Right atrium auricular region (tissue), 2 donors: ENCODE results near the gene CTPS1. TPM values are rescaled to one million over a fixed set of nuclear protein-coding genes. Genes with fewer than 3 reads are reported as not detected.

ENCODE experiments used
- DNase-seq: peaks from one replicate; pipeline ENCODE4 v3.0.0-alpha.2; 2019; ENCODE audit warnings: low spot score
- H3K27ac ChIP-seq, 2 donors: fragments of 200-600 bp; sonication (generic); 1 replicate in 1 of 2; 2 replicates in 1 of 2; pipeline ENCODE4 v1.5.1; 2016 to 2019
- H3K27me3 ChIP-seq, 2 donors: fragments of 200-600 bp; sonication (generic); one replicate each; pipeline versions ENCODE4 v1.5.1 to v1.6.0; 2017 to 2019
- H3K36me3 ChIP-seq: fragments of 200-600 bp; sonication (generic); one replicate; pipeline ENCODE4 v1.5.1; 2016
- H3K4me1 ChIP-seq, 2 donors: fragments of 200-600 bp; sonication (generic); one replicate each; pipeline versions ENCODE4 v1.5.1 to v1.6.0; 2017 to 2019
- H3K4me3 ChIP-seq, 2 donors: fragments of 200-600 bp; sonication (generic); 1 replicate in 1 of 2; 2 replicates in 1 of 2; pipeline ENCODE4 v1.5.1; 2017 to 2019; ENCODE audit warnings: mild to moderate bottlenecking in 1 of 2, moderate library complexity in 1 of 2
- H3K9me3 ChIP-seq, 2 donors: fragments of 200-600 bp; sonication (generic); one replicate each; pipeline ENCODE4 v1.5.1; 2019
- CTCF ChIP-seq, 2 donors: fragments of 200-600 bp; sonication (generic); IDR thresholded peaks; one replicate each; pipeline ENCODE4 v1.5.1; 2019; ENCODE audit warnings: antibody characterized with exemption in 2 of 2
- total RNA-seq, 2 donors: library from RNA; depleted of rRNA; stranded (reverse); fragments of >200 nt; gene quantifications; one replicate each; pipeline ENCODE4 v1.1.0, GENCODE V29; 2016

CTPS1 gene
- total RNA-seq, 2 donors from 2014 or later, result 8.8 to 15.4 TPM

GRCh38 chr1:40955266-40955665 is 24.2 kb upstream of the CTPS1 start:
- H3K36me3 ChIP-seq, result no peaks in the 10 kb centered on the region
- DNase-seq, result no peak

GRCh38 chr1:40956407-40956806 is 23.1 kb upstream of the CTPS1 start:
- H3K4me1 ChIP-seq, result peaks cover 0 to 6% of the 10 kb centered on the region in 2 donors
- no peak overlapping the region for H3K4me3 ChIP-seq
- no peak for TF ChIP-seq CTCF (IDR thresholded peaks at IDR 0.05)
- no peak for DNase-seq
- no peaks in the 10 kb centered on the region for H3K36me3 ChIP-seq
- H3K27me3 ChIP-seq, result no peaks in the 10 kb centered on the region
- peaks cover 0 to 7% of the 10 kb centered on the region in 2 donors for H3K9me3 ChIP-seq
- no peak overlapping the region for H3K27ac ChIP-seq

More at GRCh38 chr1:40955266-40955665, 24.2 kb upstream of the CTPS1 start:
- Histone ChIP-seq H3K27me3 (no peaks in the 10 kb centered on the region), H3K27ac (no peak overlapping the region), H3K4me3 (no peak overlapping the region), H3K4me1 (peaks cover 0 to 6% of the 10 kb centered on the region in 2 donors), H3K9me3 (peaks cover 0 to 7% of the 10 kb centered on the region in 2 donors)
- TF ChIP-seq CTCF (IDR thresholded peaks at IDR 0.05), result no peak

GRCh38 chr1:40958210-40958609 is 21.3 kb upstream of the CTPS1 start:
- H3K9me3 ChIP-seq, result peaks cover 0 to 7% of the 10 kb centered on the region in 2 donors
- no peaks in the 10 kb centered on the region for H3K4me1 ChIP-seq
- no peak for TF ChIP-seq CTCF (IDR thresholded peaks at IDR 0.05)
- no peaks in the 10 kb centered on the region for H3K36me3 ChIP-seq
- no peak for DNase-seq
- H3K4me3 ChIP-seq, result no peak overlapping the region
- no peaks in the 10 kb centered on the region for H3K27me3 ChIP-seq
- H3K27ac ChIP-seq, result no peak overlapping the region

- H3K27me3 ChIP-seq, result no peaks in the 10 kb centered on the region
Observed at GRCh38 chr1:40965531-40965930, 14.0 kb upstream of the CTPS1 start.

GRCh38 chr1:40966417-40966816 is 13.1 kb upstream of the CTPS1 start:
- Histone ChIP-seq H3K27me3 (no peaks in the 10 kb centered on the region), H3K36me3 (no peaks in the 10 kb centered on the region), H3K9me3 (no peaks in the 10 kb centered on the region), H3K4me3 (no peak overlapping the region), H3K27ac (no peak overlapping the region), H3K4me1 (no peaks in the 10 kb centered on the region)
- no peak for DNase-seq
- TF ChIP-seq CTCF (IDR thresholded peaks at IDR 0.05), result no peak

More at GRCh38 chr1:40965531-40965930, 14.0 kb upstream of the CTPS1 start:
- TF ChIP-seq CTCF (IDR thresholded peaks at IDR 0.05), result no peak
- no peaks in the 10 kb centered on the region for H3K9me3 ChIP-seq
- DNase-seq, result no peak
- H3K36me3 ChIP-seq, result no peaks in the 10 kb centered on the region
- H3K4me1 ChIP-seq, result no peaks in the 10 kb centered on the region
- H3K27ac ChIP-seq, result no peak overlapping the region
- no peak overlapping the region for H3K4me3 ChIP-seq

- H3K27ac ChIP-seq, result no peak overlapping the region
- no peak for DNase-seq
- no peak for TF ChIP-seq CTCF (IDR thresholded peaks at IDR 0.05)
- H3K36me3 ChIP-seq, result no peaks in the 10 kb centered on the region
- no peak overlapping the region for H3K4me3 ChIP-seq
- no peaks in the 10 kb centered on the region for H3K4me1 ChIP-seq
- no peaks in the 10 kb centered on the region for H3K9me3 ChIP-seq
- H3K27me3 ChIP-seq, result no peaks in the 10 kb centered on the region
Observed at GRCh38 chr1:40969445-40969844, 10.1 kb upstream of the CTPS1 start.
